Measurements from ENCODE around the gene CD101.

- TF ChIP-seq CTCF (IDR thresholded peaks at IDR 0.05) (no peak), POLR2AphosphoS5 (IDR thresholded peaks at IDR 0.05) (no peak)
Measured at GRCh38 chr1:116990612-116991151, 10.9 kb upstream of the CD101 start.
